Measurements from ENCODE around the gene LYPD1.
"Not testable (repeated sequence)": the region's sequence is repeated elsewhere in the genome, so short reads cannot be mapped to it uniquely, and the experiment has no call there.

The LYPD1 gene

GRCh38 chr2:132669908-132670495 lies at the start of gene LYPD1:
Gene LYPD1 (minus strand): TSS chr2:132670205. CDS start chr2:132669932, 273 bp downstream.
- no peak for DNase-seq

- no peak for DNase-seq
Observed at GRCh38 chr2:132719480-132719879, 49.5 kb upstream of the LYPD1 start.

- DNase-seq: no peak
Observed at GRCh38 chr2:132716954-132717353, 46.9 kb upstream of the LYPD1 start.

- DNase-seq: no peak
Observed at GRCh38 chr2:132715386-132716351, 45.7 kb upstream of the LYPD1 start.

GRCh38 chr2:132703396-132703795 lies 33.4 kb upstream of the LYPD1 start:
- DNase-seq: no peak

GRCh38 chr2:132701810-132702209 lies 31.8 kb upstream of the LYPD1 start:
- DNase-seq: no peak

GRCh38 chr2:132699802-132700201 lies 29.8 kb upstream of the LYPD1 start:
- DNase-seq: not testable (repeated sequence)

- DNase-seq: not testable (repeated sequence)
Observed at GRCh38 chr2:132698347-132698746, 28.3 kb upstream of the LYPD1 start.

GRCh38 chr2:132697556-132698205 lies 27.7 kb upstream of the LYPD1 start:
- DNase-seq: no peak

- DNase-seq: no peak
Observed at GRCh38 chr2:132692816-132693215, 22.8 kb upstream of the LYPD1 start.

GRCh38 chr2:132691556-132691955 lies 21.6 kb upstream of the LYPD1 start:
- DNase-seq: no peak

- no peak for DNase-seq
Observed at GRCh38 chr2:132690664-132691303, 20.8 kb upstream of the LYPD1 start.

- DNase-seq: no peak
Observed at GRCh38 chr2:132681766-132682165, 11.8 kb upstream of the LYPD1 start.

GRCh38 chr2:132680544-132680943 lies 10.5 kb upstream of the LYPD1 start:
- DNase-seq: no peak

- no peak for DNase-seq
Observed at GRCh38 chr2:132678483-132678882, 8.5 kb upstream of the LYPD1 start.

GRCh38 chr2:132677661-132678060 lies 7.7 kb upstream of the LYPD1 start:
- no peak for DNase-seq

GRCh38 chr2:132676999-132677398 lies 7.0 kb upstream of the LYPD1 start:
- no peak for DNase-seq

GRCh38 chr2:132671151-132671835 lies 1.3 kb upstream of the LYPD1 start:
- DNase-seq: no peak

- DNase-seq: no peak
Observed at GRCh38 chr2:132670496-132671150, 618 bp upstream of the LYPD1 start.

GRCh38 chr2:132668987-132669907 lies 758 bp downstream of the LYPD1 start:
- no peak for DNase-seq
